ENCODE results near the gene NR3C1.

NR3C1 gene

GRCh38 chr5:143425835-143426234 is 22.3 kb upstream of the NR3C1 start:
- no peak for DNase-seq

DNA sequence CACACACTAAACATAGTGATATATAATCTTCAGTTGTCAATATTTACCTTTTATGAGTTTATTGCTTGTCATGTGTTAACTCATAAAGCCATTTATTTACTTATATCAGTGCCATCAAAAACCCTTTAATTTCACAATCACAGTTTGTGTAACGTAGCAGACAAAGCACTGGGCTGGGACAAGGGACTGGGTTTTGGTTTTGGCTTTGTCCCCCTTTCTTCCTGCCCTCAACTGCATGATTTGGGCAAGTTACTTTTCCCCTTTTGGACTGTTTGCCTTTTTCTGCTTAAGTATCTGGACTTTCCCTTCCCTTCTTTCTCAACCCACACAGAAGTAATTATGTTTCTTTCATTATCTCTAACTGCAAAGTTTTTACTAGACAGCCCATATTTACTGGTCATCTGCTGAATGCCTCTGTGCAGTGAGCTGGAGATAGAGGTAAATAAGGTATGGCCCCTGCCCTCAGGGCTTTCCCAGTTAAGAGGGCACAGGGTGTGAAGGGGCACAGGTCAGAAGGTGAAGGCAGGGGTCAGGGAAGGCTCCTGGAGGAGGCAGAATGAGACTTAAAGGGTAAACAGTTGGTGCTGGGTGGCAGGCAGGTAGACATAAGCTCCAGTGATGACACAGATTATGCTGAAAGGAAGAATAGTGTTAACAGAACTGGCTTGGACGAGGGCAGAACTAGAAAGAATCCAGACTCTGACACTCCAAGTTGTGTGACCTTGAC is 14.8 kb upstream of the NR3C1 start:
- no peak for DNase-seq

GRCh38 chr5:143417503-143418139 is 14.1 kb upstream of the NR3C1 start:
- DNase-seq = no peak

- no peak for DNase-seq
These were observed 12.9 kb upstream of the NR3C1 start for GRCh38 chr5:143416411-143416810.

DNA sequence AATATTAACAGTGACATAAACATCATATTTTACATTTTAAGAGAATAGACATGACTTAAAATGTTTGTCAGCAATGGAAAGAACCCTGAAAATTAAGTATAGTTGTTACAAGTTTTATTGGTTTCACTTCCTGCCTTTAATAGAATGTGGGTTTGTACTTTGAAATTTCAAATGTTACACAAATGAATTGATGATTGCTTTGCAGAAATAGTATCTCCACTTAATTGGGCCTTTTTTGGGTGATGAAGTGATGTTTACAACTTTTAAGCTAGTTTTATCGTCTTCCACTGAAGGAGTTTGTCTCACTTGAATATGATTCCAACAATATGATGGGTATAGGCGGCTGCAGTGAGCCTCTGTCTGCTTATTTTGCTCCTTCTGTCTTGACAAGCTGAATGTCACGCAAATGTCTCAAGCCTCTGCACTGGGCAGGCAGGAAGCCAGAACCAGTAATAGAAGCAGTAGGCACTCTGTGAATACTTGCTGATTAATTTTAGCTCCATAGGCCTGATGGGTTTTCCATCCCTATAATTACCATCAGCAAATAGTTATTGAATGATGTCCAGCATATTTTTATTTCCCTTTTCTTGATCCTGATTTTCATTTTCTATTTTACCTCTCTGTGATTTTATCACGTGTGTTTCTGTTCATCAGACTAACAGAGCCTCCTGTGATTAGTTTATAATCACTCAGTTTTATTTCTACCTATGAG is 10.6 kb upstream of the NR3C1 start:
- DNase-seq = no peak

GRCh38 chr5:143412661-143413342 is 9.3 kb upstream of the NR3C1 start:
- no peak for DNase-seq

DNA sequence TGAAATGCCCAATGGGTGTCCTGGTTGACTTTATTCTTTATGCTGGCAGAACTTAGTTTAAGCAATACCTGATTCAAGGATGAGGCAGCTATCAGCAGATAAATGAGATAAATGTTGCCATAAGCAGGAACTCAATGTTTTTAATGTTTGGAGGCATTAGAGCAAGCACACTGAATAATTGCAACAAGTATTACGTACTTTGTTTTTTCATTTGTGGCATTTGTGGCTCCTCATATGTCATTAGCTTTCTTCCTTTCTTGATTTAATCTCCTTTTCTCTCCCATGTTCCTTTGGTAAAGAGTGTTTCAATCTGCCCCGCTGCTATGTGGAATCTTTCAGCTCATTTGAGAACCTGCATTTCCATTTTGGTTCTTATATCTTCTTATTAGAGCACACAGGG is 6.4 kb upstream of the NR3C1 start:
- DNase-seq = no peak

GRCh38 chr5:143406408-143406807 is 2.9 kb upstream of the NR3C1 start:
- DNase-seq = no peak

GRCh38 chr5:143405849-143406098 is 2.3 kb upstream of the NR3C1 start:
- DNase-seq = no peak

- peak; percentile 86 for DNase-seq
These were observed 1.8 kb upstream of the NR3C1 start for GRCh38 chr5:143405063-143405848.

- DNase-seq = peak; percentile 70
These were observed 1.1 kb upstream of the NR3C1 start for GRCh38 chr5:143404416-143405062.

DNA sequence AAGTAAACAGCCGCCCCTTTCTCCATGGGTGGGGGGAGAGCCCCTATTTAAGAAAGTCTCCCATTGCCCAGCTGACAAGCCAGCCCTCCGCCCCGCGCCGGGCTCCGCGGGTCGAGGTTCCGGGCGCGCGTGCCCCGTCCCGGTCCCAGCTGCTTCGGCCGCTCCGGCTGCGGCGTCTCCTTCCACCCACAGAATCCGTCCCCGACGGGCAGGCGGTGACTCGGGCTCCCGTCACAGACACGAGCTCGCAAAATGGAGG is 223 bp downstream of the NR3C1 start:
- DNase-seq = no peak

DNA sequence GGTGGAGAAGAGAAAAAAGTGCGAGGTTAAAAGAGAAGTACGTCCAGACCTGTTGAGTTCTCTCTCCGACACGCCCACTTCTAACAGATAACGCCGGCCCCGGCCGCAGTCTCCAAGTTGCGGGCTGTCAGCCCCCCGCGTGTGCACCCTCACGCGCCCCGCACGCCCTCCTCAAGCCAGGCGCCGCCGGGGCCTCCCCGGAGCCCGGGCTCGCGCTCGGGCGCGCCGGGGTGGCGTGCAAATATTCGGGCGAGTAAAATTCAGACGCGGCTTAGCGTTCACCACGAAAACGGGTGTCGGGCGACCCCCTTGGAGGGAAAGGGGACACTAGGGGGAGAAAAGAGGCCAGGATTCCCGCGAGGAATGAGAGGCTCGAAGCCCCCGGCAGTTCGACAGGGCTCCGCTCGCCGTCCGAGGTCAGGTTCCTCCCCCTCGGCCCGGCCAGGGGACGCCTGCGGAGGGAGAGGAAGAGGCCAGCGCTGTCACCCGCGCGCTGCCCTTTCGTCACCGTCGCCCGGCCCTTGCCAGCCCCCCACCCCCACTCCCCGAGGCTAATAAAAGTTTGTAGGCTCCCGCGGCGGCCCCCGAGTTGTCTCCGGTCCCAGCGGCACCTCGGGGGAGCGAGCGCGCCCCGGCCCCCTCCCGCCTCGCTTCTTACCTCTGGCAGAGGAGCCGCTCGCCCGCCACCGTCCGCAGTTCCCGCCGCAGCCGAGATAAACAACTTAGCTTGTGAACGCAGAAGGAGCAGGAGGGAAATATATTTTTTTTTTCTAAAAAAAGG is 743 bp downstream of the NR3C1 start:
- no peak for DNase-seq

DNA sequence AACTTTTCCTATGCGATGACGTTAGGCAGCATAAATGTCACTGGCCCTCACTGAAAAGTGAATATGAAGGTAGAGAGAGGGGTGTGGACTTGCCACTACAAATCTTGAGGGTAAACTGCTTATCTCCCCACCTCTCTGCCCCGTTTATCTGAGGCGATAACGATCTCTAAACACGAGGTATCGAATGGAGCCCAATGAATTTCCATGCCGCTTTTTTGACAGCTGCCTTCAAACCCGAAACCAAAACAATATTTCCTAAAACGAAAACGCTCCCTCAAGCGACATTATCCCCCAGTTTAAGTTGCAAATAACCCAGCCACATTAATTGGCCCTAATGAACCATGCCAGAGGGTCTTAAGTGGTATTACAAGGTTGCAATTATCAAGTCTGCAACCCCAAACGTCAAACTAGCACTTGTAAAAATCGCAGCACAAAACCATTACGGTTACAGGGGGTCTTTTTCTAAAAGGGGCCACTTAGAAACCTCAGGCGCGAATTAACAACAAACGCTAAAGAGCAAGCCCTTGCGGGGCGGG is 1.4 kb downstream of the NR3C1 start:
- no peak for DNase-seq

GRCh38 chr5:143401227-143402016 is 2.1 kb downstream of the NR3C1 start:
- no peak for DNase-seq

DNA sequence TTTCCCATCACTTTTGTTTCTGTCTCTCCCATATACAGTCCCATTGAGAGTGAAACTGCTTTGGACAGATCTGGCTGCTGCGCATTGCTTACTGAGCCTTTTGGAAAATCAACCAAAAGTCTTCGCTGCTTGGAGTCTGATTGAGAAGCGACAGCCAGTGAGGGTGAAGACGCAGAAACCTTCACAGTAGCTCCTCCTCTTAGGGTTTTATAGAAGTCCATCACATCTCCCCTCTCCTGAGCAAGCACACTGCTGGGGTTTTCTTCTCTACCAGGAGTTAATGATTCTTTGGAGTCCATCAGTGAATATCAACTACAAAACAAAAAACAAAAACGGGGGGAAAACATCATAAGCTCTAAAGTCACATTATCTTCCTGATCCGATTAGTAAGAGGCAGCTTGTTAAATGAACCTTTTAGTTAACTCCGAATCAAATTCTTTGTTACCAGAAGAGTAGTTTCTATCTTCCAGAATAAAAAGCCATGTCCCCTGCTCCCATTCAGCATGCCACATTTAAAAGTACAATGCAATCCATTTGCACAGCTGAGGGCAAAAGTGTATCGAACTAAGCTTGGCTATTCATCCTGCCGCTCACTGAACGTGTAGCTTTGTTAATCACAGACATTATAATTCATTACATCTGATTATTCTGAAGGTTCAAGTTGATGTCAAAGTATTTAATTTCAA is 2.8 kb downstream of the NR3C1 start:
- DNase-seq = no peak

DNA sequence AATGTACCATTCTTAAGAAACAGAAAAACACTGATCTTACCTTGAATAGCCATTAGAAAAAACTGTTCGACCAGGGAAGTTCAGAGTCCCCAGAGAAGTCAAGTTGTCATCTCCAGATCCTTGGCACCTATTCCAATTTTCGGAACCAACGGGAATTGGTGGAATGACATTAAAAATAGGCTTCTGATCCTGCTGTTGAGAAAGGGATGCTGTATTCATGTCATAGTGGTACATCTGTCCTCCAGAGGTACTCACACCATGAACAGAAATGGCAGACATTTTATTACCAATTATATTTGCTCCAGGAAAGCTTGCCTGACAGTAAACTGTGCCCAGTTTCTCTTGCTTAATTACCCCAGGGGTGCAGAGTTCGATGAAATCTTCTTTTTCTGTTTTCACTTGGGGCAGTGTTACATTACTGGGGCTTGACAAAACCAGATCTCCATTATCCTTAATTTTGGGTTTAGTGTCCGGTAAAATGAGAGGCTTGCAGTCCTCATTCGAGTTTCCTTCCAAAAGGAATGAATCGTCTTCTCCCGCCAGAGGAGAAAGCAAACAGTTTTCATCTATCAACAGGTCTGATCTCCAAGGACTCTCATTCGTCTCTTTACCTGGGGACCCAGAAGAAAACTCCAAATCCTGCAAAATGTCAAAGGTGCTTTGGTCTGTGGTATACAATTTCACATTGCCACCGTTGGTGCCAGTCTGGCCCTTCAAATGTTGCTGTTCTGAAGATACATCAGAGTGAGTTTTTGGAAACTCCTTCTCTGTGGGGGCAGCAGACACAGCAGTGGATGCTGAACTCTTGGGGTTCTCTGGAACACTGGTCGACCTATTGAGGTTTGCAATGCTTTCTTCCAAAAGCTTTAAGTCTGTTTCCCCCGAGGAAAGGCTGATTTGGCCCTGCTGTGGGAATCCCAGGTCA is 3.6 kb downstream of the NR3C1 start:
- DNase-seq = no peak

GRCh38 chr5:143398451-143399237 is 4.8 kb downstream of the NR3C1 start:
- DNase-seq = no peak

Data from activated CD4-positive, alpha-beta T cell treated with anti-CD3 and anti-CD28 coated beads, Interleukin-2, amount 50 U/mL, for 16 hours (primary cell).